Measurements from ENCODE around the gene USP43. TPM values are rescaled to one million over a fixed set of nuclear protein-coding genes. Genes with fewer than 3 reads are reported as not detected.

Gene USP43
- total and polyA plus RNA-seq, 10 of the 15 experiments (the other 5 are each of a cell fraction or from before 2014, with no cell fraction given) = 0.94 TPM; not detected in 9

GRCh38 chr17:9763643-9764042 is 118.3 kb downstream of the USP43 start:
- no peak for DNase-seq (ENCODE audit: low read depth, low spot score)
- in situ Hi-C loops (cut with MboI) (no loop called here), intact Hi-C loops (cut with micrococcal nuclease; ENCODE audit: unreplicated experiment) (no loop called here)
- ChIA-PET CTCF (no interaction called here), RAD21 (ENCODE audit: unreplicated experiment) (no interaction called here), POLR2A (no interaction called here), SMC1A (ENCODE audit: uncharacterized antibody, unreplicated experiment) (no interaction called here)
- ATAC-seq = no peak
- Histone ChIP-seq H3K36me3 (ENCODE audit: control insufficient read depth in 2 of 2, insufficient read depth in 2 of 2, low read length in 1 of 2) (no peaks in the 10 kb centered on the region), H3K4me3 (no peak overlapping the region), H3K4me1 (ENCODE audit: control insufficient read depth, insufficient read depth, low read length) (no peaks in the 10 kb centered on the region), H2AFZ (ENCODE audit: control insufficient read depth, low read depth, low read length) (no peak overlapping the region), H3K9ac (ENCODE audit: control insufficient read depth, insufficient read depth, low read length) (no peak overlapping the region), H3K27me3 (replicated peaks in 1 of 2; ENCODE audit: control insufficient read depth in 2 of 2, insufficient read depth in 2 of 2, low read length in 1 of 2) (no peaks in the 10 kb centered on the region), H3K4me2 (ENCODE audit: control insufficient read depth, insufficient read depth) (no peak overlapping the region), H3K9me3 (replicated peaks; ENCODE audit: control insufficient read depth, insufficient read depth, low read length) (no peaks in the 10 kb centered on the region), H3K79me2 (ENCODE audit: control insufficient read depth, insufficient read depth, low read length) (no peaks in the 10 kb centered on the region), H4K20me1 (ENCODE audit: control insufficient read depth, insufficient read depth) (no peaks in the 10 kb centered on the region), H3K27ac (ENCODE audit: control insufficient read depth, insufficient read depth) (no peak overlapping the region)
- no peak for TF ChIP-seq SMARCA5 (IDR thresholded peaks at IDR 0.05)
- TF ChIP-seq USF1 (IDR thresholded peaks at IDR 0.05; ENCODE audit: borderline replicate concordance, extremely low read length, insufficient read depth, low read depth, low read length) = no peak
- TF ChIP-seq TBL1XR1 (IDR thresholded peaks at IDR 0.05; ENCODE audit: low read depth, low read length) = no peak
- TF ChIP-seq MXI1 (IDR thresholded peaks at IDR 0.05; ENCODE audit: low read depth, low read length) = no peak
- no peak for TF ChIP-seq MTA3 (IDR thresholded peaks at IDR 0.05; ENCODE audit: borderline replicate concordance, low read length)
- no peak for TF ChIP-seq ZBTB40 (IDR thresholded peaks at IDR 0.05; ENCODE audit: borderline replicate concordance)
- no peak for TF ChIP-seq KAT2A (conservative IDR thresholded peaks at IDR 0.05; ENCODE audit: control insufficient read depth, low read depth, low read length)
- no peak for TF ChIP-seq HCFC1 (IDR thresholded peaks at IDR 0.05; ENCODE audit: low read length)
- TF ChIP-seq ZNF384 (IDR thresholded peaks at IDR 0.05; ENCODE audit: borderline replicate concordance, low read depth, low read length) = no peak
- no peak for TF ChIP-seq CHD4 (IDR thresholded peaks at IDR 0.05)
- no peak for TF ChIP-seq RCOR1 (conservative IDR thresholded peaks at IDR 0.05; ENCODE audit: low read depth, low read length)
- TF ChIP-seq TCF7 (IDR thresholded peaks at IDR 0.05; ENCODE audit: borderline replicate concordance) = no peak
- TF ChIP-seq YY1 (IDR thresholded peaks at IDR 0.05; ENCODE audit: low read depth, low read length) = no peak
- no peak for TF ChIP-seq WRNIP1 (IDR thresholded peaks at IDR 0.05; ENCODE audit: borderline replicate concordance, low read depth, low read length)
- no TSS peak for BruUV-seq (replicated peaks)
- no peak for FAIRE-seq
- 3% methylated on average over 4 of the region's 4 CpGs for WGBS (ENCODE audit: insufficient coverage, insufficient replicate concordance, low lambda C conversion rate, missing lambda C conversion rate)
